ENCODE results near the gene MYO5C. TPM values are rescaled to one million over a fixed set of nuclear protein-coding genes. Genes with fewer than 3 reads are reported as not detected.
"Not testable (repeated sequence)": the region's sequence is repeated elsewhere in the genome, so short reads cannot be mapped to it uniquely, and the experiment has no call there.

MYO5C gene
- total RNA-seq, 4 donors from 2014 or later = 2.6 to 12.3 (median 10.2) TPM

GRCh38 chr15:52243286-52243685, 52.3 kb downstream of the MYO5C start:
- Histone ChIP-seq H3K4me3 (no peak overlapping the region), H3K27ac (no peak overlapping the region), H3K4me1 (no peaks in the 10 kb centered on the region), H3K27me3 (no peaks in the 10 kb centered on the region), H3K9me3 (no peaks in the 10 kb centered on the region), H3K36me3 (peaks cover 0 to 27% of the 10 kb centered on the region in 2 donors)
- 81 to 83% methylated on average over 3 to 4 of the region's 7 CpGs for WGBS, 2 donors (ENCODE audit: low coverage in 1 of 2)
- TF ChIP-seq EP300 (IDR thresholded peaks at IDR 0.05) = no peak
- TF ChIP-seq CTCF (IDR thresholded peaks at IDR 0.05) = no peak
- no peak for TF ChIP-seq POLR2AphosphoS5 (IDR thresholded peaks at IDR 0.05)
- no peak for TF ChIP-seq POLR2A (IDR thresholded peaks at IDR 0.05)
- no peak for ATAC-seq

GRCh38 chr15:52241489-52241888, 54.1 kb downstream of the MYO5C start:
- TF ChIP-seq CTCF (IDR thresholded peaks at IDR 0.05) = no peak
- TF ChIP-seq POLR2AphosphoS5 (IDR thresholded peaks at IDR 0.05) = no peak
- TF ChIP-seq POLR2A (IDR thresholded peaks at IDR 0.05) = no peak
- no peak for TF ChIP-seq EP300 (IDR thresholded peaks at IDR 0.05)
- WGBS, 2 donors (ENCODE audit: low coverage in 1 of 2) = 100% methylated on average over 2 to 3 of the region's 4 CpGs
- H3K4me3 ChIP-seq = no peak overlapping the region
- no peaks in the 10 kb centered on the region for H3K9me3 ChIP-seq
- no peaks in the 10 kb centered on the region for H3K4me1 ChIP-seq
- H3K27ac ChIP-seq = no peak overlapping the region
- no peak for ATAC-seq
- peaks cover 0 to 20% of the 10 kb centered on the region in 2 donors for H3K36me3 ChIP-seq
- no peaks in the 10 kb centered on the region for H3K27me3 ChIP-seq

- ATAC-seq = no peak
- Histone ChIP-seq H3K4me3 (no peak overlapping the region), H3K36me3 (peaks cover 0 to 14% of the 10 kb centered on the region in 2 donors), H3K4me1 (no peaks in the 10 kb centered on the region), H3K27me3 (no peaks in the 10 kb centered on the region), H3K9me3 (no peaks in the 10 kb centered on the region), H3K27ac (no peak overlapping the region)
- 78 to 80% methylated on average over 1 to 2 of the region's 3 CpGs for WGBS, 2 donors (ENCODE audit: low coverage in 1 of 2)
- TF ChIP-seq POLR2AphosphoS5 (IDR thresholded peaks at IDR 0.05) (no peak), CTCF (IDR thresholded peaks at IDR 0.05) (no peak), POLR2A (IDR thresholded peaks at IDR 0.05) (no peak), EP300 (IDR thresholded peaks at IDR 0.05) (no peak)
Observed at GRCh38 chr15:52240166-52240565, 55.4 kb downstream of the MYO5C start.

GRCh38 chr15:52238989-52239525, 56.5 kb downstream of the MYO5C start:
- ATAC-seq, H3K27ac ChIP-seq, H3K4me3 ChIP-seq, H3K4me1 ChIP-seq, H3K9me3 ChIP-seq, H3K27me3 ChIP-seq: not testable (repeated sequence)
- 100% methylated on average over 1 of the region's 13 CpGs; no CpG with 5 or more reads in 1 of the 2 donors for WGBS, 2 donors (ENCODE audit: low coverage in 1 of 2)
- peaks cover 0 to 15% of the 10 kb centered on the region in 2 donors for H3K36me3 ChIP-seq

- peaks cover 0 to 10% of the 10 kb centered on the region in 2 donors for H3K36me3 ChIP-seq
- TF ChIP-seq EP300 (IDR thresholded peaks at IDR 0.05) (no peak), POLR2AphosphoS5 (IDR thresholded peaks at IDR 0.05) (no peak), CTCF (IDR thresholded peaks at IDR 0.05) (no peak), POLR2A (IDR thresholded peaks at IDR 0.05) (no peak)
- no peak overlapping the region for H3K4me3 ChIP-seq
- no peak for ATAC-seq
- 83 to 100% methylated on average over 1 to 3 of the region's 3 CpGs for WGBS, 2 donors (ENCODE audit: low coverage in 1 of 2)
- H3K9me3 ChIP-seq = no peaks in the 10 kb centered on the region
- H3K27ac ChIP-seq = no peak overlapping the region
- H3K4me1 ChIP-seq = no peaks in the 10 kb centered on the region
- no peaks in the 10 kb centered on the region for H3K27me3 ChIP-seq
Observed at GRCh38 chr15:52238149-52238548, 57.5 kb downstream of the MYO5C start.
